ENCODE data around the gene CLCC1. TPM values are rescaled to one million over a fixed set of nuclear protein-coding genes. Genes with fewer than 3 reads are reported as not detected.

The CLCC1 gene
- total and polyA plus RNA-seq, 4 donors = 11.6 to 39.3 (median 15.3) TPM

GRCh38 chr1:108957888-108958287 is 5.4 kb downstream of the CLCC1 start:
- TF ChIP-seq CTCF (IDR thresholded peaks at IDR 0.05; ENCODE audit: low read depth, low read length, missing input control) (no peak), REST (IDR thresholded peaks at IDR 0.05) (no peak), HNF4A (conservative IDR thresholded peaks at IDR 0.05) (peak; percentile 29 to 30), RXRA (IDR thresholded peaks at IDR 0.05) (no peak)
- no peak overlapping the region for H3K4me3 ChIP-seq (ENCODE audit: low read depth in 1 of 3, low read length in 3 of 3)
- no peak for DNase-seq (ENCODE audit: low spot score)
- H3K27me3 ChIP-seq (ENCODE audit: control insufficient read depth in 4 of 4, insufficient read depth in 4 of 4, low read length in 3 of 4) = no peaks in the 10 kb centered on the region
- H3K36me3 ChIP-seq (ENCODE audit: control insufficient read depth in 4 of 4, insufficient read depth in 3 of 4, low read depth in 1 of 4, low read length in 3 of 4) = peaks cover 0 to 2% (median 0%) of the 10 kb centered on the region in 4 donors
- H3K9me3 ChIP-seq (ENCODE audit: control insufficient read depth in 4 of 4, low read length in 3 of 4) = no peaks in the 10 kb centered on the region
- H3K27ac ChIP-seq (ENCODE audit: low read depth in 1 of 2, low read length in 2 of 2) = no peak overlapping the region
- peaks cover 2 to 7% (median 4%) of the 10 kb centered on the region in 4 donors for H3K4me1 ChIP-seq (ENCODE audit: control insufficient read depth in 4 of 4, insufficient read depth in 4 of 4, low read length in 3 of 4)
- 57% methylated on average over 5 of the region's 5 CpGs for WGBS
- H3K9ac ChIP-seq (ENCODE audit: low read depth in 1 of 2, low read length in 2 of 2) = no peak overlapping the region

GRCh38 chr1:108955881-108956280 is 7.4 kb downstream of the CLCC1 start:
- WGBS = 85% methylated on average over 3 of the region's 3 CpGs
- TF ChIP-seq ATF3 (IDR thresholded peaks at IDR 0.05) = no peak
- no peak for TF ChIP-seq MAX (IDR thresholded peaks at IDR 0.05)
- no peak for TF ChIP-seq RXRA (IDR thresholded peaks at IDR 0.05)
- no peak for TF ChIP-seq HNF4G (IDR thresholded peaks at IDR 0.05)
- no peak for TF ChIP-seq SP1 (IDR thresholded peaks at IDR 0.05)
- TF ChIP-seq EGR1 (IDR thresholded peaks at IDR 0.05; ENCODE audit: low read depth in 2 of 2) = no peak
- TF ChIP-seq FOXA2 (IDR thresholded peaks at IDR 0.05) = no peak
- no peak for TF ChIP-seq NR2F2 (IDR thresholded peaks at IDR 0.05)
- no peak for TF ChIP-seq FOXA1 (IDR thresholded peaks at IDR 0.05)
- no peak for TF ChIP-seq TAF1 (conservative IDR thresholded peaks at IDR 0.05)
- TF ChIP-seq GABPA (IDR thresholded peaks at IDR 0.05 in 1 of 2, conservative IDR thresholded peaks at IDR 0.05 in 1 of 2) = no peak
- no peak for TF ChIP-seq JUND (IDR thresholded peaks at IDR 0.05)
- no peak for TF ChIP-seq HNF4A (conservative IDR thresholded peaks at IDR 0.05)
- TF ChIP-seq YY1 (IDR thresholded peaks at IDR 0.05) = no peak
- no peak for TF ChIP-seq REST (IDR thresholded peaks at IDR 0.05)
- no peak for TF ChIP-seq ZBTB33 (IDR thresholded peaks at IDR 0.05)
- Histone ChIP-seq H3K4me3 (ENCODE audit: low read depth in 1 of 3, low read length in 3 of 3) (no peak overlapping the region), H3K27me3 (ENCODE audit: control insufficient read depth in 4 of 4, insufficient read depth in 4 of 4, low read length in 3 of 4) (no peaks in the 10 kb centered on the region), H3K4me1 (ENCODE audit: control insufficient read depth in 4 of 4, insufficient read depth in 4 of 4, low read length in 3 of 4) (no peaks in the 10 kb centered on the region), H3K9me3 (ENCODE audit: control insufficient read depth in 4 of 4, low read length in 3 of 4) (no peaks in the 10 kb centered on the region), H3K27ac (ENCODE audit: low read depth in 1 of 2, low read length in 2 of 2) (no peak overlapping the region), H3K36me3 (ENCODE audit: control insufficient read depth in 4 of 4, insufficient read depth in 3 of 4, low read depth in 1 of 4, low read length in 3 of 4) (peaks cover 0 to 2% (median 0%) of the 10 kb centered on the region in 4 donors), H3K9ac (ENCODE audit: low read depth in 1 of 2, low read length in 2 of 2) (no peak overlapping the region)
- no peak for DNase-seq (ENCODE audit: low spot score)

Measured in liver (tissue), 9 donors.